ENCODE results near the gene LHX3. TPM values are rescaled to one million over a fixed set of nuclear protein-coding genes. Genes with fewer than 3 reads are reported as not detected.

Gene LHX3
- total and polyA plus RNA-seq, 2 donors from 2014 or later: not detected

GRCh38 chr9:136190237-136190601 lies 14.7 kb downstream of the LHX3 start:
- no peak for DNase-seq
- no peak for FAIRE-seq

GRCh38 chr9:136189394-136190236 lies 15.3 kb downstream of the LHX3 start:
- Histone ChIP-seq H3K9ac (ENCODE audit: low read length in 3 of 3) (no peak overlapping the region), H3K4me1 (ENCODE audit: control insufficient read depth in 2 of 3, insufficient read depth in 2 of 3, low read depth in 1 of 3, low read length in 3 of 3) (no peaks in the 10 kb centered on the region), H3K9me3 (ENCODE audit: control insufficient read depth in 2 of 3, insufficient read depth in 1 of 3, low read length in 3 of 3) (no peaks in the 10 kb centered on the region), H3K4me3 (ENCODE audit: low read length in 3 of 3) (peak overlapping the region in 1 of 3 donors; percentile 32), H3K27me3 (ENCODE audit: control insufficient read depth, insufficient read depth, low read length) (peaks cover 19% of the 10 kb centered on the region), H3K27ac (ENCODE audit: low read depth in 2 of 2, low read length in 2 of 2) (no peak overlapping the region), H3K36me3 (ENCODE audit: control insufficient read depth in 2 of 3, insufficient read depth in 3 of 3, low read length in 3 of 3) (no peaks in the 10 kb centered on the region)
- intact Hi-C loops (cut with DNase I): no loop called here
- no peak for FAIRE-seq
- DNase-seq: peak in 1 of 5 donors; percentile 49
- TF ChIP-seq, protein P1, sequence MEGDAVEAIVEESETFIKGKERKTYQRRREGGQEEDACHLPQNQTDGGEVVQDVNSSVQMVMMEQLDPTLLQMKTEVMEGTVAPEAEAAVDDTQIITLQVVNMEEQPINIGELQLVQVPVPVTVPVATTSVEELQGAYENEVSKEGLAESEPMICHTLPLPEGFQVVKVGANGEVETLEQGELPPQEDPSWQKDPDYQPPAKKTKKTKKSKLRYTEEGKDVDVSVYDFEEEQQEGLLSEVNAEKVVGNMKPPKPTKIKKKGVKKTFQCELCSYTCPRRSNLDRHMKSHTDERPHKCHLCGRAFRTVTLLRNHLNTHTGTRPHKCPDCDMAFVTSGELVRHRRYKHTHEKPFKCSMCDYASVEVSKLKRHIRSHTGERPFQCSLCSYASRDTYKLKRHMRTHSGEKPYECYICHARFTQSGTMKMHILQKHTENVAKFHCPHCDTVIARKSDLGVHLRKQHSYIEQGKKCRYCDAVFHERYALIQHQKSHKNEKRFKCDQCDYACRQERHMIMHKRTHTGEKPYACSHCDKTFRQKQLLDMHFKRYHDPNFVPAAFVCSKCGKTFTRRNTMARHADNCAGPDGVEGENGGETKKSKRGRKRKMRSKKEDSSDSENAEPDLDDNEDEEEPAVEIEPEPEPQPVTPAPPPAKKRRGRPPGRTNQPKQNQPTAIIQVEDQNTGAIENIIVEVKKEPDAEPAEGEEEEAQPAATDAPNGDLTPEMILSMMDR (IDR thresholded peaks at IDR 0.05; ENCODE audit: borderline replicate concordance, extremely low read depth, insufficient read depth): no peak

More at GRCh38 chr9:136190237-136190601, 14.7 kb downstream of the LHX3 start:
- Histone ChIP-seq H3K9ac (ENCODE audit: low read length in 3 of 3) (no peak overlapping the region), H3K4me1 (ENCODE audit: control insufficient read depth in 2 of 3, insufficient read depth in 2 of 3, low read depth in 1 of 3, low read length in 3 of 3) (no peaks in the 10 kb centered on the region), H3K27me3 (ENCODE audit: control insufficient read depth, insufficient read depth, low read length) (peaks cover 19% of the 10 kb centered on the region), H3K27ac (ENCODE audit: low read depth in 2 of 2, low read length in 2 of 2) (no peak overlapping the region), H3K4me3 (ENCODE audit: low read length in 3 of 3) (no peak overlapping the region), H3K36me3 (ENCODE audit: control insufficient read depth in 2 of 3, insufficient read depth in 3 of 3, low read length in 3 of 3) (no peaks in the 10 kb centered on the region), H3K9me3 (ENCODE audit: control insufficient read depth in 2 of 3, insufficient read depth in 1 of 3, low read length in 3 of 3) (no peaks in the 10 kb centered on the region)
- intact Hi-C loops (cut with DNase I): no loop called here
- TF ChIP-seq, protein P1 (IDR thresholded peaks at IDR 0.05; ENCODE audit: borderline replicate concordance, extremely low read depth, insufficient read depth): no peak

GRCh38 chr9:136187683-136188586 lies 17.0 kb downstream of the LHX3 start:
- intact Hi-C loops (cut with DNase I): no loop called here
- Histone ChIP-seq H3K9me3 (ENCODE audit: control insufficient read depth in 2 of 3, insufficient read depth in 1 of 3, low read length in 3 of 3) (no peaks in the 10 kb centered on the region), H3K27me3 (ENCODE audit: control insufficient read depth, insufficient read depth, low read length) (peaks cover 17% of the 10 kb centered on the region), H3K4me1 (ENCODE audit: control insufficient read depth in 2 of 3, insufficient read depth in 2 of 3, low read depth in 1 of 3, low read length in 3 of 3) (no peaks in the 10 kb centered on the region), H3K27ac (ENCODE audit: low read depth in 2 of 2, low read length in 2 of 2) (no peak overlapping the region), H3K9ac (ENCODE audit: low read length in 3 of 3) (no peak overlapping the region), H3K36me3 (ENCODE audit: control insufficient read depth in 2 of 3, insufficient read depth in 3 of 3, low read length in 3 of 3) (no peaks in the 10 kb centered on the region), H3K4me3 (ENCODE audit: low read length in 3 of 3) (no peak overlapping the region)
- no peak for FAIRE-seq
- TF ChIP-seq, protein P1 (IDR thresholded peaks at IDR 0.05; ENCODE audit: borderline replicate concordance, extremely low read depth, insufficient read depth): no peak
- DNase-seq: no peak
